Muscle layer of colon (tissue), 2 donors: ENCODE data around the gene SLC22A7.
"Not testable (repeated sequence)": the region's sequence is repeated elsewhere in the genome, so short reads cannot be mapped to it uniquely, and the experiment has no call there.

Source experiments
- H3K27ac ChIP-seq: one replicate; pipeline ENCODE4 v1.7.0; 2013; ENCODE audit warnings: low read depth, mild to moderate bottlenecking, low read length, moderate library complexity
- H3K27me3 ChIP-seq, 2 donors: one replicate each; pipeline ENCODE4 v1.7.0; 2013; ENCODE audit warnings: low read length in 2 of 2, mild to moderate bottlenecking in 2 of 2; ENCODE audit not compliant: insufficient read depth in 2 of 2, control insufficient read depth in 1 of 2
- H3K36me3 ChIP-seq: one replicate; pipeline ENCODE4 v1.7.0; 2013; ENCODE audit warnings: mild to moderate bottlenecking, low read length; ENCODE audit not compliant: insufficient read depth
- H3K4me1 ChIP-seq: one replicate; pipeline ENCODE4 v1.7.0; 2013; ENCODE audit warnings: mild to moderate bottlenecking, low read length; ENCODE audit not compliant: insufficient read depth
- H3K4me3 ChIP-seq, 2 donors: one replicate each; pipeline ENCODE4 v1.7.0; 2013; ENCODE audit warnings: low read length in 2 of 2, low read depth in 1 of 2, mild to moderate bottlenecking in 1 of 2, moderate library complexity in 1 of 2
- H3K9ac ChIP-seq: one replicate; pipeline ENCODE4 v1.7.0; 2013; ENCODE audit warnings: low read length
- H3K9me3 ChIP-seq: one replicate; pipeline ENCODE4 v1.7.0; 2013; ENCODE audit warnings: mild to moderate bottlenecking, low read length
- donor health status: abdominal sarcoma.
- donor health status: Adenocarcinoma of cecum.

Gene SLC22A7

DNA sequence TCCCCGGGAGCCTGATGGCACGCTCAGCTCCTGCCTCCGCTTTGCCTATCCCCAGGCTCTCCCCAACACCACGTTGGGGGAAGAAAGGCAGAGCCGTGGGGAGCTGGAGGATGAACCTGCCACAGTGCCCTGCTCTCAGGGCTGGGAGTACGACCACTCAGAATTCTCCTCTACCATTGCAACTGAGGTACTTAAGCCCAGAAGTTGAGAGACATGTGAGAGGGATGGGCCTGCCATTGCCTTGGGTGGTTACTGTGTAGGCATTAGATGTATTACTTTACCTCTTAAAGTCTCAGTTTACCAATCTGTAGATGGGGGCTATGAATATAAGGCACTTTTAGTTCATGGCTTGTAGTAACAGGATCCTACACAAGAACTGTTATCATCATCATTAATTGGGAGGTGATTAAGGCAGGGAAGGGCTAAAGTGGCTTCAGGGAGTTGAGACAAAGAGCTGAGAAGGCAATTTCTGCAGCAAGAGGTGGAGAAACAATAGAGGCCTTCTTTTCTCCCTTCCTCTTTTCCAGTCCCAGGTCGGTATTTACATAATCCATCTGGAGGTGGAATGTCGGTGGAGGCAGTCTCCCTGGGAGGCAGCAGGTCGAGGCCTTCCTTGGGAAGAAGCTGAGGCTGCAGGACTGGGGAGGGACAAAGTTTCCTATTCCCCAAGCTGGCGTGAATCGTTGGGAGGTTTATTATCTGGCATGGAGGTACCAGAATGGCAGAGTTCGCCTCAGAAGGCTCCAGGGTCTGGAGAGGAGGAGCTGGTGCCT is 691 bp downstream of the SLC22A7 start:
- Histone ChIP-seq H3K36me3 (no peaks in the 10 kb centered on the region), H3K27ac (no peak overlapping the region), H3K4me1 (no peaks in the 10 kb centered on the region), H3K27me3 (peaks cover 0 to 13% of the 10 kb centered on the region in 2 donors), H3K4me3 (no peak overlapping the region), H3K9ac (no peak overlapping the region), H3K9me3 (no peaks in the 10 kb centered on the region)

DNA sequence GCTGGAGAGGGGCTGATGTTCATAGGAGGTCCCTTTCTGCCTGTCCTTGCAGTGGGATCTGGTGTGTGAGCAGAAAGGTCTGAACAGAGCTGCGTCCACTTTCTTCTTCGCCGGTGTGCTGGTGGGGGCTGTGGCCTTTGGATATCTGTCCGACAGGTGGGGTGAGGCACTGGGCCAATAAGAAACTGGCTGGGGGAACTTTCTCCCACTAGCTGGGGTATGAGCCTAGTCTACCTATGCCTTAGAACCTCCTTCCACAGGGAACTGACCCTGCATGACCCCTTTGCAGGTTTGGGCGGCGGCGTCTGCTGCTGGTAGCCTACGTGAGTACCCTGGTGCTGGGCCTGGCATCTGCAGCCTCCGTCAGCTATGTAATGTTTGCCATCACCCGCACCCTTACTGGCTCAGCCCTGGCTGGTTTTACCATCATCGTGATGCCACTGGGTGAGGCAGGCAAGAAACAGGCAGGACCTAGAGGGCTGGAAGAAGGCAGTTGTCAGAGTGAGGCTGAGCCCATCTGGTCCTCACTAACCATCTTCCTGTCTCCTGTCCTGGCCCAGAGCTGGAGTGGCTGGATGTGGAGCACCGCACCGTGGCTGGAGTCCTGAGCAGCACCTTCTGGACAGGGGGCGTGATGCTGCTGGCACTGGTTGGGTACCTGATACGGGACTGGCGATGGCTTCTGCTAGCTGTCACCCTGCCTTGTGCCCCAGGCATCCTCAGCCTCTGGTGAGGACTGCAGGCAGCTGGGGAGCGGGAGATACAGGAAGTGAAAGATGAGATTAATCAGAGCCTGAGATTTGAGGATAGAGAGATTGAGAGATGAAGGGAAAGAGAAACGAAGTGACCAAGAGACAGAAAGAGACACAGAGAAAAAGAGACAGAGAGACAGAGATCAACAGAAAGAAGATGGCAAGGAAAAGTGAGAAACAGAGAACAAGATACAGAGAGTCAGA is 1.6 kb downstream of the SLC22A7 start:
- no peak overlapping the region for H3K9ac ChIP-seq
- H3K9me3 ChIP-seq, result no peaks in the 10 kb centered on the region
- no peak overlapping the region for H3K27ac ChIP-seq

DNA sequence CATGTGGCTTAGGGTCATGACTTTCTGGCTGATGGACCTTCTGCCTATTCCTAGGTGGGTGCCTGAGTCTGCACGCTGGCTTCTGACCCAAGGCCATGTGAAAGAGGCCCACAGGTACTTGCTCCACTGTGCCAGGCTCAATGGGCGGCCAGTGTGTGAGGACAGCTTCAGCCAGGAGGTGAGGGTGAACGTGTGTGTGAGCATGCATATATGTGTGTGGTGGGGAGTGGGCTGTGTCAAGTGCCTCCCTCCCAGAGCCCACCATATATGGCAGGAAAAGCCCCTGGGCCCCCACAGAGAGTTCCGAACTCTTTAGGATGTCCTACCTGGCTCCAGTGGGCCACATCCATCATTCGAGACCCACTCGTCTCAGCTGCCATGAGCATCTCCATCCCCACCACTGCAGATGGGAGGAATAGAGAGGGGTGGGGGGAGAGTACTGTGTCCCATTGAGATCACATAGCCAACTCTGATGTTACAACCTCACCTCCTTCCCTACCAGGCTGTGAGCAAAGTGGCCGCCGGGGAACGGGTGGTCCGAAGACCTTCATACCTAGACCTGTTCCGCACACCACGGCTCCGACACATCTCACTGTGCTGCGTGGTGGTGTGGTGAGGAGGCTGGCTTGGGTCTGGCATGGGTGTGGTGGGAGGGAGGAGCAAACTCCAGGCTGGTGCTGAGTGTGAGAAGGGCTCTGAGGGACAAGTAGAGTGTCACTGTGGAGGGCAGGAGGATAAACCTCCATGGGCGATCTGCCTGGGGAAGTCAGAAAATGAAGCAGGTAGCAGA is 3.2 kb downstream of the SLC22A7 start:
- H3K9me3 ChIP-seq, result no peaks in the 10 kb centered on the region
- no peak overlapping the region for H3K9ac ChIP-seq
- no peaks in the 10 kb centered on the region for H3K36me3 ChIP-seq
- H3K4me3 ChIP-seq, result no peak overlapping the region
- H3K27ac ChIP-seq, result no peak overlapping the region
- H3K4me1 ChIP-seq, result no peaks in the 10 kb centered on the region
- peaks cover 0 to 17% of the 10 kb centered on the region in 2 donors for H3K27me3 ChIP-seq

More for the DNA sequence above, 1.6 kb downstream of the SLC22A7 start:
- Histone ChIP-seq H3K36me3 (no peaks in the 10 kb centered on the region), H3K4me3 (no peak overlapping the region), H3K27me3 (peaks cover 0 to 13% of the 10 kb centered on the region in 2 donors), H3K4me1 (no peaks in the 10 kb centered on the region)

DNA sequence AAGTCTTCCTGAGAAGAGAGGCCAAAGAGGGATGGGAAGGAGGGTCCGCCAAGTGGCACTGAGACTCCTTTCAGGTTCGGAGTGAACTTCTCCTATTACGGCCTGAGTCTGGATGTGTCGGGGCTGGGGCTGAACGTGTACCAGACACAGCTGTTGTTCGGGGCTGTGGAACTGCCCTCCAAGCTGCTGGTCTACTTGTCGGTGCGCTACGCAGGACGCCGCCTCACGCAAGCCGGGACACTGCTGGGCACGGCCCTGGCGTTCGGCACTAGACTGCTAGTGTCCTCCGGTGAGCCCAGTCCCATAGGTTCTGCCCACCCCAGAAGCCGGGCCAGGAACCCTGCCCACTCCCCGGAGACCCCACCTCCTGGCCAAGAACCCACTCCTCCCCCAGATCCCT is 4.1 kb downstream of the SLC22A7 start:
- Histone ChIP-seq H3K9me3 (no peaks in the 10 kb centered on the region), H3K27me3 (peaks cover 0 to 17% of the 10 kb centered on the region in 2 donors), H3K36me3 (no peaks in the 10 kb centered on the region), H3K4me3 (no peak overlapping the region), H3K27ac (no peak overlapping the region), H3K4me1 (no peaks in the 10 kb centered on the region), H3K9ac (no peak overlapping the region)

DNA sequence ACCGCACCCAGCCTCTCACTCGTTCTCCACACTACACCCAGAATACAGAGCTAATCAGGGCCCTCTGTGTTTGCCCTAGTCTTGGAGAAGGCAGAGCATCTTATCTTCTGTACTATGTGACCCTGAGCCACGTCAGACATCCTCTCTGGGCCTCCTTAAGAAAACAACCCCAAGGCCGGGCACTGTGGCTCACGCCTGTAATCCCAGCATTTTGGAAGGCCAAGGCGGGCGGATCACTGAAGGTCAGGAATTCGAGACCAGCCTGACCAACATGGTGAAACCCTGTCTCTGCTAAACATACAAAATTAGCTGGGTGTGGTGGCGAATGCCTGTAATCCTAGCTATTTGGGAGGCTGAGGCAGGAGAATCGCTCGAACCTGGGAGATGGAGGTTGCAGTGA is 4.9 kb downstream of the SLC22A7 start:
- not testable (repeated sequence) for H3K36me3 ChIP-seq, H3K27ac ChIP-seq, H3K9me3 ChIP-seq, H3K4me3 ChIP-seq, H3K9ac ChIP-seq, H3K4me1 ChIP-seq
- peaks cover 0 to 16% of the 10 kb centered on the region in 2 donors for H3K27me3 ChIP-seq

DNA sequence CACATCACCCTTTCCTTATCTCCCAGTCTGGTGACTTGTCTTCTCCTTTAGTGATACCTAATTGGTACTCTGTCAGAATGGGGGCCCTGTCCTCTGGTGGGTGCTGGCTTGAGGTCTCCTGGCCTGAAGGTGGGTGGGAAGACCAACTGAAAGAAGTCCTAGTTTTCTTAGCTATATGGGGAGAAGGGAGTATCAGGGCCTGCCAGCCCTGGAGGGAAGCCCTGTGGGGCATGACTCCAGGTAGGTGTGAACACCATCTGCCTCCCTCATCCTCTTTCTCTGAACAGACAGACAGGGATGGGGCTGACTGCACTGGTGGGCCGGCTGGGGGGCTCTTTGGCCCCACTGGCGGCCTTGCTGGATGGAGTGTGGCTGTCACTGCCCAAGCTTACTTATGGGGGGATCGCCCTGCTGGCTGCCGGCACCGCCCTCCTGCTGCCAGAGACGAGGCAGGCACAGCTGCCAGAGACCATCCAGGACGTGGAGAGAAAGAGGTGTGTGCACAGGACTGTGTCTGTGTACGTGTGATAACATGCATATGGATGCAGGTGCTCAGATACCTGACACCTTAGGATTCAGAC is 5.8 kb downstream of the SLC22A7 start:
- Histone ChIP-seq H3K27ac (no peak overlapping the region), H3K27me3 (peaks cover 2 to 16% of the 10 kb centered on the region in 2 donors)

DNA sequence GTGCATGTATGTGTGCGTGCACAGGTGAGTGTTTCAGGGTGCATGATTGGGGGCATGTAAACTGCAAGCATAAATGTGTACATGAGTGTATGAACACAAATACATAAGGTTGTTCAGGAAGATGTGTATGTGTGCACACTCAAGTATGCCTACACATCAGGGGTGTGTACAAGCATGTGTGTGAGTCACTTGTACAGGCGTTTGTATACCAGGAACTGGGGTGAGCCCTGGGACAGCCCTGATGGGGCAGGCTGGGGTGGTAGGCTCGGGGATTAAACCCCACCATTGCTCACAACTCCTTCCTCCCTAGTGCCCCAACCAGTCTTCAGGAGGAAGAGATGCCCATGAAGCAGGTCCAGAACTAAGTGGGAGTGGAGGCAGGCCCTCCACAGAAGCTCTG is 6.3 kb downstream of the SLC22A7 start:
- Histone ChIP-seq H3K27me3 (peaks cover 6 to 17% of the 10 kb centered on the region in 2 donors), H3K4me1 (no peaks in the 10 kb centered on the region), H3K9ac (no peak overlapping the region)

More for the DNA sequence above, 5.8 kb downstream of the SLC22A7 start:
- no peaks in the 10 kb centered on the region for H3K9me3 ChIP-seq
- no peaks in the 10 kb centered on the region for H3K4me1 ChIP-seq
- H3K4me3 ChIP-seq, result no peak overlapping the region
- no peaks in the 10 kb centered on the region for H3K36me3 ChIP-seq
- no peak overlapping the region for H3K9ac ChIP-seq

DNA sequence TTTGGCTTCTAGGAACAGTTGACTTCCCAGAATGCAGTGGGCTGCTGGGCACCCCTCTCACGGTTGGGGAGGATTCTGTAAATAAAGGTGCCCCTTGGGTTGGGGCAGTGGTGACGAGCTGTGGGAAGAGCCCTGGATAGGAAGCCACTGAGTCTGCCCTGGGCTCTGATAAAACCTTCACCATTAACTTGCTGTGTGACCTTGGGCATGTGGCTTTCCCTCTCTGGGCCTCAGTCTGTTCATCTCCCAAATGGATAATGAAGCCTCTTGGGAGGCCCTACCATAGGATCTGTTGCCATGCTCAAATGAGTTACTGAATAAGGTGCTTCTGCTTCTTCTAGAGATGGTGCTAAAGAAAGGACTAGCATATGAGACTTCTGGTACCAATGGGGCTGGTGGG is 6.8 kb downstream of the SLC22A7 start:
- Histone ChIP-seq H3K4me1 (no peaks in the 10 kb centered on the region), H3K36me3 (no peaks in the 10 kb centered on the region), H3K27ac (no peak overlapping the region), H3K4me3 (no peak overlapping the region), H3K27me3 (peaks cover 6 to 17% of the 10 kb centered on the region in 2 donors), H3K9ac (no peak overlapping the region), H3K9me3 (no peaks in the 10 kb centered on the region)

More for the DNA sequence above, 6.3 kb downstream of the SLC22A7 start:
- no peak overlapping the region for H3K4me3 ChIP-seq
- H3K36me3 ChIP-seq, result no peaks in the 10 kb centered on the region
- H3K27ac ChIP-seq, result no peak overlapping the region
- no peaks in the 10 kb centered on the region for H3K9me3 ChIP-seq

DNA sequence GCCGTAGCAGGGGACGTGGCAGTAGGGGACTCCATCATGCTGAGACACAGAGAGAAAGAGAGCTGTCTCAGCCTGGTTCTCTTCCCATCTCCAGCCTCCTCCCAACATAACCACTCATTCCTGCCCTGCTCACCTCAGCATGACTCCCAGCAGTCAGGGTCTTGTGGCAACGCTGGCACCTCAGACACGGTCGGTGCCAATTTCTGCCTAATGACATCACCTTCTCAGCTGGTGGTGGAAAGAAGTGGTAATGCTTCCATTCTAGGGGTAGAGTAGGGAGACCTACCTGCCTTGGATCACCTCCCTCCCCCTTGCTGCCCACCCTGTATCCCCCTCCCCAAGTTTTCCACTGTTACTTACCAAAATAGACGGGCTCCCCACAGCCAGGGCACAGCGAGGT is 8.0 kb downstream of the SLC22A7 start:
- Histone ChIP-seq H3K27me3 (peaks cover 6 to 15% of the 10 kb centered on the region in 2 donors), H3K4me1 (no peaks in the 10 kb centered on the region), H3K9ac (no peak overlapping the region), H3K4me3 (no peak overlapping the region), H3K9me3 (no peaks in the 10 kb centered on the region), H3K36me3 (no peaks in the 10 kb centered on the region), H3K27ac (no peak overlapping the region)

DNA sequence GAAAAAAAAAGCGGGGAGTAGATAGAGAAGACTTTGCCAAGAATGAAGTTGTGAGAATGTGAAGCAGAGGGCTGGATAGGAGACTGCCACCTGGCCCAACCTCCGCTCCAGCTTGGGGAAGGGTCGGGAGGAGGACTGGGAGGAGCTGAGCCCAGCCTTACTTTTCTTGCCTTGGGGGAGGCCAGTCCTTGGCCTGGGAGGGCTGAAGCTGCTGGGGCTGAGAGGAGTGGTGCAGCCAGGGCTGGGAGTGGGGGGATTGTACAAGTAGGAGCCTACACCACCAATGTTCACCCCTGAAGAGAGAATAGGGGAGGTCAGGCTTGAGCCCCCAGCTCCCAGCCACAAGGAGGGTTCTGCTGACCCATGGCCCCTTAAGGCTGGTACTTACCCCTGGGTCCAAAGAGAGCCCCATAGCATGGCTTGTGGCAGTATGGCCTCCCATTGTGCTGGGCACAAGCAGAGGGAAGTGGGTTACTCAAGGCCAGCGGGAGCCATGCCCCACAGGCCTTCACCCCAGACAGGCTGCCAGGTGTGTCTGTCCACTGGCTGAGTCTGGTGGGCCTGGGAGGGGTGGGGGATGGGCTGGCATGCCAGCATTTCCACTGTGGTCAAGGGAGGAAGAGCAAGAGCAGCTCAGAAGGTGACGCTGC is 9.5 kb downstream of the SLC22A7 start:
- Histone ChIP-seq H3K9ac (no peak overlapping the region), H3K36me3 (no peaks in the 10 kb centered on the region), H3K4me1 (no peaks in the 10 kb centered on the region), H3K27me3 (peaks cover 6 to 12% of the 10 kb centered on the region in 2 donors), H3K9me3 (no peaks in the 10 kb centered on the region), H3K4me3 (no peak overlapping the region), H3K27ac (no peak overlapping the region)
